Osteocyte (in vitro differentiated cells): ENCODE results near the gene POMGNT1. TPM values are rescaled to one million over a fixed set of nuclear protein-coding genes. Genes with fewer than 3 reads are reported as not detected.

ENCODE experiments used
- DNase-seq: peaks from one replicate; pipeline ENCODE4 v3.0.0; 2021; ENCODE audit warnings: mixed read lengths; ENCODE audit not compliant: unreplicated experiment; ENCODE audit errors: extremely low spot score
- H3K27ac Mint-ChIP-seq: one replicate; pipeline ENCODE4 v1.8.0; 2021; ENCODE audit warnings: mild to moderate bottlenecking, mixed read lengths; ENCODE audit not compliant: unreplicated experiment
- H3K27me3 Mint-ChIP-seq: one replicate; pipeline ENCODE4 v1.8.0; 2021; ENCODE audit warnings: mixed read lengths; ENCODE audit not compliant: unreplicated experiment
- H3K36me3 Mint-ChIP-seq: one replicate; pipeline ENCODE4 v1.8.0; 2021; ENCODE audit warnings: mixed read lengths; ENCODE audit not compliant: unreplicated experiment
- H3K4me1 Mint-ChIP-seq: one replicate; pipeline ENCODE4 v1.8.0; 2021; ENCODE audit warnings: mixed read lengths; ENCODE audit not compliant: unreplicated experiment
- H3K4me3 Mint-ChIP-seq: one replicate; pipeline ENCODE4 v1.8.0; 2021; ENCODE audit warnings: mild to moderate bottlenecking, moderate library complexity, mixed read lengths; ENCODE audit not compliant: unreplicated experiment
- H3K9me3 Mint-ChIP-seq: one replicate; pipeline ENCODE4 v1.8.0; 2021; ENCODE audit warnings: mixed read lengths; ENCODE audit not compliant: unreplicated experiment
- CTCF ChIP-seq: fragments of 200-600 bp; sonication (generic); IDR thresholded peaks from 2 replicates; pipeline ENCODE4 v1.5.0; 2021; ENCODE audit warnings: antibody characterized with exemption, mild to moderate bottlenecking, moderate library complexity
- total RNA-seq: library from RNA; stranded (reverse); gene quantifications from 2 replicates; pipeline ENCODE4 v1.2.1, GENCODE V29; 2021

Gene POMGNT1
- total RNA-seq, 1 donor from 2014 or later: 88.9 TPM

GRCh38 chr1:46219551-46220520 is 21.6 kb upstream of the POMGNT1 start:
- H3K9me3 Mint-ChIP-seq: no peaks in the 10 kb centered on the region
- TF ChIP-seq CTCF: no peak
- peaks cover 5% of the 10 kb centered on the region for H3K4me1 Mint-ChIP-seq
- H3K4me3 Mint-ChIP-seq: no peak overlapping the region
- no peak for DNase-seq
- H3K27ac Mint-ChIP-seq: no peak overlapping the region
- no peaks in the 10 kb centered on the region for H3K27me3 Mint-ChIP-seq
- H3K36me3 Mint-ChIP-seq: peaks cover 8% of the 10 kb centered on the region

GRCh38 chr1:46218443-46218842 is 20.2 kb upstream of the POMGNT1 start:
- Mint-ChIP-seq H3K4me3 (no peak overlapping the region), H3K27ac (no peak overlapping the region), H3K4me1 (peaks cover 4% of the 10 kb centered on the region), H3K27me3 (no peaks in the 10 kb centered on the region), H3K9me3 (no peaks in the 10 kb centered on the region), H3K36me3 (peaks cover 8% of the 10 kb centered on the region)
- DNase-seq: no peak
- TF ChIP-seq CTCF: no peak

- H3K27ac Mint-ChIP-seq: no peak overlapping the region
- no peaks in the 10 kb centered on the region for H3K27me3 Mint-ChIP-seq
- no peak overlapping the region for H3K4me3 Mint-ChIP-seq
- TF ChIP-seq CTCF: no peak
- H3K36me3 Mint-ChIP-seq: peaks cover 3% of the 10 kb centered on the region
- H3K4me1 Mint-ChIP-seq: no peaks in the 10 kb centered on the region
- H3K9me3 Mint-ChIP-seq: no peaks in the 10 kb centered on the region
- DNase-seq: no peak
These were observed 17.3 kb upstream of the POMGNT1 start for GRCh38 chr1:46215504-46215903.

GRCh38 chr1:46211051-46211450 is 12.8 kb upstream of the POMGNT1 start:
- Mint-ChIP-seq H3K9me3 (no peaks in the 10 kb centered on the region), H3K27me3 (no peaks in the 10 kb centered on the region), H3K4me3 (no peak overlapping the region)

More at GRCh38 chr1:46211051-46211450, 12.8 kb upstream of the POMGNT1 start:
- peaks cover 3% of the 10 kb centered on the region for H3K36me3 Mint-ChIP-seq
- no peak for DNase-seq
- no peak overlapping the region for H3K27ac Mint-ChIP-seq
- TF ChIP-seq CTCF: no peak
- H3K4me1 Mint-ChIP-seq: no peaks in the 10 kb centered on the region
